ENCODE results near the gene SOCS7. TPM values are rescaled to one million over a fixed set of nuclear protein-coding genes. Genes with fewer than 3 reads are reported as not detected.

SOCS7 gene
- total and polyA plus RNA-seq, 2 of the 4 experiments (the other 2 are of a cell fraction): 6.5 to 6.8 TPM

- Histone ChIP-seq H3K4ac (ENCODE audit: low read depth, low read length) (peak overlapping the region; percentile 84), H2BK20ac (ENCODE audit: low read depth, low read length) (0 out of 2 replicates have a peak overlapping the region, but pooled peaks have one; percentile 3), H2BK120ac (ENCODE audit: low read depth, low read length) (peak overlapping the region; percentile 64), H3K27me3 (ENCODE audit: control insufficient read depth, insufficient read depth, low read length) (no peaks in the 10 kb centered on the region), H4K20me1 (ENCODE audit: insufficient read depth, low read length) (peaks cover 55% of the 10 kb centered on the region), H3K36me3 (ENCODE audit: control insufficient read depth, insufficient read depth, low read length) (peaks cover 18% of the 10 kb centered on the region), H3K18ac (ENCODE audit: low read depth, low read length) (peak overlapping the region; percentile 61), H3K27ac (ENCODE audit: insufficient read depth, low read length) (peak overlapping the region; percentile 90), H2AK5ac (ENCODE audit: low read depth, low read length) (peak overlapping the region; percentile 98), H2AFZ (replicated peaks; ENCODE audit: low read length, poor library complexity) (peak overlapping the region; percentile 43), H2BK15ac (ENCODE audit: low read depth, low read length) (peak overlapping the region; percentile 19; the same call in 1 of the 3 replicates), H3K56ac (ENCODE audit: extremely low read depth, insufficient read depth, low read length) (peak overlapping the region; percentile 63), H2AK9ac (replicated peaks; ENCODE audit: low read depth, low read length, poor library complexity) (peak overlapping the region; percentile 95), H3K4me2 (ENCODE audit: low read depth, low read length) (peak overlapping the region; percentile 94), H3K79me1 (ENCODE audit: low read depth in 1 of 2, low read length in 2 of 2) (peaks cover 50 to 91% of the 10 kb centered on the region in 2 experiments), H4K91ac (ENCODE audit: insufficient read depth, low read depth, low read length) (peak overlapping the region; percentile 77), H3K4me3 (ENCODE audit: insufficient read depth, low read depth, low read length) (peak overlapping the region; percentile 65), H3K9me1 (ENCODE audit: insufficient read depth, low read length) (peaks cover 46% of the 10 kb centered on the region), H4K8ac (ENCODE audit: low read depth in 2 of 2, low read length in 2 of 2) (peak overlapping the region; percentile 39 to 76; a peak in 3 of 4 replicates), H3K23ac (ENCODE audit: low read depth, low read length) (peak overlapping the region; percentile 80), H3K14ac (replicated peaks; ENCODE audit: low read depth, low read length) (peak overlapping the region; percentile 93), H3K9ac (ENCODE audit: low read depth, low read length) (peak overlapping the region; percentile 81), H3K9me3 (ENCODE audit: control insufficient read depth, insufficient read depth, low read length) (no peaks in the 10 kb centered on the region), H4K5ac (ENCODE audit: low read depth, low read length) (peak overlapping the region; percentile 46), H3K4me1 (ENCODE audit: control insufficient read depth, insufficient read depth, low read length) (peaks cover 54% of the 10 kb centered on the region), H2BK5ac (ENCODE audit: low read depth, low read length, poor library complexity, severe bottlenecking) (peak overlapping the region; percentile 89)
- intact Hi-C loops (cut with micrococcal nuclease): no loop called here
- peak; percentile 5 for ATAC-seq (ENCODE audit: low read depth)
- ChIA-PET CTCF (no interaction called here), POLR2A (ENCODE audit: unreplicated experiment) (no interaction called here)
- in situ Hi-C loops (cut with MboI; ENCODE audit: low sequenced_read_pairs): no loop called here
- TF ChIP-seq POLR2A (IDR thresholded peaks at IDR 0.05; ENCODE audit: low read depth, low read length) (no peak; the same call in 1 of the 2 replicates), RFX5 (IDR thresholded peaks at IDR 0.05; ENCODE audit: low read depth, low read length) (no peak), FOS (IDR thresholded peaks at IDR 0.05; ENCODE audit: low read depth, low read length) (no peak), NFE2L2 (IDR thresholded peaks at IDR 0.05; ENCODE audit: low read depth, low read length) (no peak), SMC3 (IDR thresholded peaks at IDR 0.05; ENCODE audit: low read depth, low read length) (no peak), BHLHE40 (IDR thresholded peaks at IDR 0.05; ENCODE audit: low read depth, low read length) (no peak), CTCF (conservative IDR thresholded peaks at IDR 0.05; ENCODE audit: low read depth, low read length) (no peak), ELK1 (IDR thresholded peaks at IDR 0.05; ENCODE audit: borderline replicate concordance, low read depth, low read length) (no peak), MAFK (IDR thresholded peaks at IDR 0.05; ENCODE audit: low read depth, low read length) (no peak), CHD1 (IDR thresholded peaks at IDR 0.05; ENCODE audit: low read depth, low read length) (no peak), MAZ (IDR thresholded peaks at IDR 0.05; ENCODE audit: borderline replicate concordance, low read depth, low read length) (no peak), MXI1 (IDR thresholded peaks at IDR 0.05; ENCODE audit: borderline replicate concordance, low read depth, low read length) (no peak), CEBPB (IDR thresholded peaks at IDR 0.05; ENCODE audit: low read depth, low read length) (no peak), USF2 (IDR thresholded peaks at IDR 0.05; ENCODE audit: low read depth, low read length) (no peak), RCOR1 (IDR thresholded peaks at IDR 0.05; ENCODE audit: insufficient replicate concordance, low read length) (no peak), RAD21 (IDR thresholded peaks at IDR 0.05; ENCODE audit: low read length) (no peak)
- dilution Hi-C loops (cut with HindIII; ENCODE audit: low sequenced_read_pairs, unreplicated experiment): no loop called here
- no TSS peak for BruUV-seq (replicated peaks)
- peak; percentile 38 for DNase-seq
- WGBS, 2 experiments (ENCODE audit: extremely low coverage in 2 of 2, insufficient read length in 1 of 2): 0% methylated on average over 2 of the region's 44 CpGs; no CpG with 5 or more reads in 1 of the 2 experiments
These were observed 102.3 kb downstream of the SOCS7 start for GRCh38 chr17:38453951-38454421.
